Measurements from ENCODE around the gene CC2D2B. TPM values are rescaled to one million over a fixed set of nuclear protein-coding genes. Genes with fewer than 3 reads are reported as not detected.

Gene CC2D2B
- total and polyA plus RNA-seq, 4 donors: 0.29 to 5.0 (median 0.72) TPM

DNA sequence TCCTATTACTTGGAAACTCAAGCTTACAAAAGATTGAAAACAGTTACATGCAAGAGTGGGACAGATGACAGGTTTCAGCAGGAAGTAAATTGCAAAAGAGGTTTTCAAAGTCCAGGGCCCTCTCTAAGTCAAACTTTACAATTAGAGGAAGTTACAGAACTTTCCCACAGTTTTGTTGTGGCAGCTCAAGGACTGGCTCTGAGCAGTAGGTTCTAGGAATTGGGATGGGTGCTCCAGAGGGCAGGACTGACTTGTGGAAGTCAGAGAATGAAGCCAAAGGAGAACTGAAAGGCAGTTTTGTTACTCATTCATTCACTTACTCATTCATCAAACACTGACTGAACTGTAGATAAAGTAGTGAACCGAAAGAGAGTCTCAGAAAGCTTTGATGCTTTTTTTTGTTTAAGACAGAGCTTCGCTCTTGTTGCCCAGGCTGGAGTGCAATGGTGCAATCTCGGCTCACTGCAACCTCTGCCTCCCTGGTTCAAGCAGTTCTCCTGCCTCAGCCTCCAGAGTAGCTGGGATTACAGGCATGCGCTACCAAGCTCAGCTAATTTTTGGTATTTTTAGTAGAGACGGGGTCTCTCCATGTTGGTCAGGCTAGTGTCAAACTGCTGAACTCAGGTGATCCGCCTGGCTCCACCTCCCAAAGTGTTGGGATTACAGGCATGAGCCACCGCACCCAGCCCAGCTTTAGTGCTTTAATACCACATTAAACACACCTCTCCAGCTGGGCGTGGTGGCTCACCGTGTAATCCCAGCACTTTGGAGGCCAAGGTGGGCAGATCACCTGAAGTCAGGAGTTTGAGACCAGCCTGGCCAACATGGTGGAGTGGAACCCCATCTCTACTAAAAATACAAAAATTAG, 68.8 kb downstream of the CC2D2B start:
- TF ChIP-seq CTCF (IDR thresholded peaks at IDR 0.05; ENCODE audit: control extremely low read depth, extremely low read depth): no peak
- ATAC-seq (ENCODE audit: insufficient read depth, low FRiP score) (no peak), DNase-seq (no peak)
- H3K27ac ChIP-seq (ENCODE audit: low read depth in 1 of 2, low read length in 1 of 2): no peak overlapping the region
- H3K36me3 ChIP-seq (ENCODE audit: control insufficient read depth in 4 of 4, insufficient read depth in 4 of 4, low read length in 4 of 4): no peaks in the 10 kb centered on the region
- H3K9me3 ChIP-seq (ENCODE audit: control insufficient read depth in 4 of 4, insufficient read depth in 3 of 4, low read length in 3 of 4): no peaks in the 10 kb centered on the region
- no peaks in the 10 kb centered on the region for H3K27me3 ChIP-seq (ENCODE audit: control insufficient read depth in 3 of 3, insufficient read depth in 3 of 3, low read length in 2 of 3)
- 78 to 80% methylated on average over 8 to 9 of the region's 9 CpGs for WGBS, 2 donors
- H3K9ac ChIP-seq (ENCODE audit: insufficient read depth in 1 of 2, low read length in 2 of 2): no peak overlapping the region
- peaks cover 0 to 6% (median 0%) of the 10 kb centered on the region in 5 donors for H3K4me1 ChIP-seq (ENCODE audit: control insufficient read depth in 5 of 5, insufficient read depth in 5 of 5, low read length in 5 of 5)
- no peak overlapping the region for H3K4me3 ChIP-seq

GRCh38 chr10:95982200-95982599, 74.4 kb downstream of the CC2D2B start:
- TF ChIP-seq CTCF (IDR thresholded peaks at IDR 0.05; ENCODE audit: control extremely low read depth, extremely low read depth): no peak
- Histone ChIP-seq H3K4me1 (ENCODE audit: control insufficient read depth in 5 of 5, insufficient read depth in 5 of 5, low read length in 5 of 5) (peaks cover 0 to 6% (median 0%) of the 10 kb centered on the region in 5 donors), H3K27me3 (ENCODE audit: control insufficient read depth in 3 of 3, insufficient read depth in 3 of 3, low read length in 2 of 3) (no peaks in the 10 kb centered on the region), H3K4me3 (no peak overlapping the region), H3K9me3 (ENCODE audit: control insufficient read depth in 4 of 4, insufficient read depth in 3 of 4, low read length in 3 of 4) (no peaks in the 10 kb centered on the region), H3K9ac (ENCODE audit: insufficient read depth in 1 of 2, low read length in 2 of 2) (no peak overlapping the region), H3K27ac (ENCODE audit: low read depth in 1 of 2, low read length in 1 of 2) (no peak overlapping the region), H3K36me3 (ENCODE audit: control insufficient read depth in 4 of 4, insufficient read depth in 4 of 4, low read length in 4 of 4) (no peaks in the 10 kb centered on the region)
- ATAC-seq (ENCODE audit: insufficient read depth, low FRiP score) (no peak), DNase-seq (no peak)
- 72 to 94% methylated on average over 2 of the region's 2 CpGs for WGBS, 2 donors

DNA sequence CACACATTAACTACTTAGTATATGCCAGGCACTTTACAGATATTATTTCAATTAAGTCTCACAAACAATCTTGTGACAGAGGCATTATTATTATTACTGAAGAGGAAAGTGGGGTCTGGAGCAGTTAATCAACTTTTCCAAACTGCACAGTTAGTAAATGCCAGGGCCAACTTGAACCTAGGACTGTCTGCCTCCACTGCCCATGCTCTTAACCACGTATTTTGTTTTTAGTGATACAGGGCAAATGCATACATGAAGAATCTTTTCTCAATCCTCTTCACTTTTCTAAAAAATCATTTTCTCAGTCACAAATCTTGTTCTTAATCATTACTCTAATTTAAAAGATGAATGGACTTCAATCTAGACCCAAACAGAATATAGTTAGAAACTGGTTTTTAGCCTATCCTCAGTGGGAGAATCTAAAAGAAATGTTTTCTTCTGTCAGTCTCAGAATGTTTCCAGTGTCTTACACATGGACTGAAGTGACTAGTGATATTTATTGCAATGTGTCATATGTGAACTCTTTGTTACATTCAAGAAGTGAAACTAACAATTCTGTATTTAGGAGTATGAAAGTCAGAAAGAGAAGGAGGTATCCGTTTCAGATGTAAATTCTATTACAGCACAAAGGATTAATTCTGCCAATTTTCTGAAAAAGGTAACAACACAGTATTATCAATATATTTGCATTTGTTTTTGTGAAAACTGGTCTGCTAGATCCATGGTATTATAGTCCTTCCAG, 80.1 kb downstream of the CC2D2B start:
- H3K4me3 ChIP-seq: no peak overlapping the region
- no peaks in the 10 kb centered on the region for H3K36me3 ChIP-seq (ENCODE audit: control insufficient read depth in 4 of 4, insufficient read depth in 4 of 4, low read length in 4 of 4)
- no peak overlapping the region for H3K27ac ChIP-seq (ENCODE audit: low read depth in 1 of 2, low read length in 1 of 2)
- no peak for TF ChIP-seq CTCF (IDR thresholded peaks at IDR 0.05; ENCODE audit: control extremely low read depth, extremely low read depth)
- no peaks in the 10 kb centered on the region for H3K27me3 ChIP-seq (ENCODE audit: control insufficient read depth in 3 of 3, insufficient read depth in 3 of 3, low read length in 2 of 3)
- WGBS, 2 donors: 44 to 63% methylated on average over 2 of the region's 2 CpGs
- no peaks in the 10 kb centered on the region for H3K4me1 ChIP-seq (ENCODE audit: control insufficient read depth in 5 of 5, insufficient read depth in 5 of 5, low read length in 5 of 5)
- no peak overlapping the region for H3K9ac ChIP-seq (ENCODE audit: insufficient read depth in 1 of 2, low read length in 2 of 2)
- ATAC-seq (ENCODE audit: insufficient read depth, low FRiP score): no peak
- DNase-seq: no peak
- H3K9me3 ChIP-seq (ENCODE audit: control insufficient read depth in 4 of 4, insufficient read depth in 3 of 4, low read length in 3 of 4): no peaks in the 10 kb centered on the region
